H1 (cell line): ENCODE results near the gene GSTT2.
"Not testable (repeated sequence)": the region's sequence is repeated elsewhere in the genome, so short reads cannot be mapped to it uniquely, and the experiment has no call there.

Experiments used
- EP300 ChIP-seq, 2 experiments: IDR thresholded peaks; 1 replicate in 1 of 2; 2 replicates in 1 of 2; pipeline ENCODE4 v1.6.1; 2011 to 2012; ENCODE audit warnings: low read depth in 2 of 2, low read length in 2 of 2, mild to moderate bottlenecking in 2 of 2, borderline replicate concordance in 1 of 2, inconsistent platforms in 1 of 2, moderate library complexity in 1 of 2
- HDAC6 ChIP-seq: IDR thresholded peaks from one replicate; pipeline ENCODE4 v1.7.1; 2012; ENCODE audit warnings: low read depth, mild to moderate bottlenecking, inconsistent platforms, low read length, moderate library complexity
- POLR2A ChIP-seq, 2 experiments: IDR thresholded peaks; 1 replicate in 1 of 2; 2 replicates in 1 of 2; pipeline ENCODE4 v1.6.1; 2011; ENCODE audit warnings: low read depth in 2 of 2, low read length in 2 of 2, mild to moderate bottlenecking in 2 of 2; ENCODE audit errors: control extremely low read depth in 1 of 2
- TF ChIP-seq, protein P1 (sequence below), 3 experiments: IDR thresholded peaks; 1 replicate in 2 of 3; 2 replicates in 1 of 3; pipeline versions ENCODE4 v1.5.1 to v1.6.1; 2011; ENCODE audit warnings: low read length in 3 of 3, mild to moderate bottlenecking in 3 of 3, inconsistent platforms in 2 of 3, low read depth in 1 of 3, moderate library complexity in 1 of 3; ENCODE audit not compliant: insufficient read depth in 1 of 3; ENCODE audit errors: control extremely low read depth in 1 of 3

DNA sequence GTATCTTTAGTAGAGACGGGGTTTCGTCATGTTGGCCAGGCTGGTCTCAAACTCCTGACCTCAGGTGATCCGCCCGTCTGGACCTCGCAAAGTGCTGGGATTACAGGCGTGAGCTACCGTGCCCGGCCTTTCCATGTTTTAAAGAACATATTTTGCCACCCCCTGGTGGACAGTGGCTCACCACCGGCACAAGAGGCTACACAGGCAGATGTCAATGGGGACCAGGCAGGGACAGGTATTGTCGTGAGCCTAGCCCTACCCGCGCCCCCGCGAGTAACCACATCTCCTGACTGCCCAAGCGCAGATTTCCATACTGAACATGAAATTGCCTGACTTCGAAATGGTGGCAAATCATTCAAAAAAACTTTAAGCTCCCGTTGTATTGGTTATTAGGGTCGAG lies 13.8 kb upstream of the GSTT2 start:
- TF ChIP-seq POLR2A (IDR thresholded peaks at IDR 0.05; ENCODE audit: control extremely low read depth in 1 of 2, low read depth in 2 of 2, low read length in 2 of 2); EP300 (IDR thresholded peaks at IDR 0.05; ENCODE audit: borderline replicate concordance in 1 of 2, low read depth in 2 of 2, low read length in 2 of 2); HDAC6: not testable (repeated sequence)
- TF ChIP-seq, protein P1, sequence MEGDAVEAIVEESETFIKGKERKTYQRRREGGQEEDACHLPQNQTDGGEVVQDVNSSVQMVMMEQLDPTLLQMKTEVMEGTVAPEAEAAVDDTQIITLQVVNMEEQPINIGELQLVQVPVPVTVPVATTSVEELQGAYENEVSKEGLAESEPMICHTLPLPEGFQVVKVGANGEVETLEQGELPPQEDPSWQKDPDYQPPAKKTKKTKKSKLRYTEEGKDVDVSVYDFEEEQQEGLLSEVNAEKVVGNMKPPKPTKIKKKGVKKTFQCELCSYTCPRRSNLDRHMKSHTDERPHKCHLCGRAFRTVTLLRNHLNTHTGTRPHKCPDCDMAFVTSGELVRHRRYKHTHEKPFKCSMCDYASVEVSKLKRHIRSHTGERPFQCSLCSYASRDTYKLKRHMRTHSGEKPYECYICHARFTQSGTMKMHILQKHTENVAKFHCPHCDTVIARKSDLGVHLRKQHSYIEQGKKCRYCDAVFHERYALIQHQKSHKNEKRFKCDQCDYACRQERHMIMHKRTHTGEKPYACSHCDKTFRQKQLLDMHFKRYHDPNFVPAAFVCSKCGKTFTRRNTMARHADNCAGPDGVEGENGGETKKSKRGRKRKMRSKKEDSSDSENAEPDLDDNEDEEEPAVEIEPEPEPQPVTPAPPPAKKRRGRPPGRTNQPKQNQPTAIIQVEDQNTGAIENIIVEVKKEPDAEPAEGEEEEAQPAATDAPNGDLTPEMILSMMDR (IDR thresholded peaks at IDR 0.05; ENCODE audit: control extremely low read depth in 1 of 3, insufficient read depth in 1 of 3, low read depth in 1 of 3, low read length in 3 of 3): not testable (repeated sequence)
